Measurements from ENCODE around the gene KCNK1. TPM values are rescaled to one million over a fixed set of nuclear protein-coding genes. Genes with fewer than 3 reads are reported as not detected.
"Not testable (repeated sequence)": the region's sequence is repeated elsewhere in the genome, so short reads cannot be mapped to it uniquely, and the experiment has no call there.

KCNK1 gene
- total RNA-seq, 1 donor from 2014 or later = 25.2 TPM

GRCh38 chr1:233679591-233680373, 65.9 kb downstream of the KCNK1 start:
- Histone ChIP-seq H3K4me3 (no peak overlapping the region), H3K27me3 (ENCODE audit: low read depth) (no peaks in the 10 kb centered on the region), H3K27ac (replicated peaks) (no peak overlapping the region), H3K9me3 (replicated peaks) (peaks cover 5% of the 10 kb centered on the region), H3K4me1 (peaks cover 11% of the 10 kb centered on the region), H3K36me3 (no peaks in the 10 kb centered on the region)
- intact Hi-C loops (cut with micrococcal nuclease) = no loop called here
- no peak for DNase-seq
- no peak for TF ChIP-seq CTCF (IDR thresholded peaks at IDR 0.05; ENCODE audit: borderline replicate concordance)

GRCh38 chr1:233681285-233681684, 67.4 kb downstream of the KCNK1 start:
- no peak overlapping the region for H3K4me3 ChIP-seq
- no peak for TF ChIP-seq CTCF (IDR thresholded peaks at IDR 0.05; ENCODE audit: borderline replicate concordance)
- no peaks in the 10 kb centered on the region for H3K27me3 ChIP-seq (ENCODE audit: low read depth)
- no peaks in the 10 kb centered on the region for H3K36me3 ChIP-seq
- no peak overlapping the region for H3K27ac ChIP-seq (replicated peaks)
- H3K4me1 ChIP-seq = peaks cover 11% of the 10 kb centered on the region
- intact Hi-C loops (cut with micrococcal nuclease) = no loop called here
- H3K9me3 ChIP-seq (replicated peaks) = no peaks in the 10 kb centered on the region
- DNase-seq = no peak

- H3K9me3 ChIP-seq (replicated peaks); H3K27me3 ChIP-seq (ENCODE audit: low read depth); H3K4me1 ChIP-seq; H3K36me3 ChIP-seq; H3K4me3 ChIP-seq; H3K27ac ChIP-seq (replicated peaks); intact Hi-C loops (cut with micrococcal nuclease); DNase-seq: not testable (repeated sequence)
These were observed 72.7 kb downstream of the KCNK1 start for GRCh38 chr1:233686653-233687052.

- Histone ChIP-seq H3K4me3 (no peak overlapping the region), H3K36me3 (no peaks in the 10 kb centered on the region), H3K27me3 (ENCODE audit: low read depth) (no peaks in the 10 kb centered on the region), H3K27ac (replicated peaks) (no peak overlapping the region), H3K4me1 (peaks cover 16% of the 10 kb centered on the region), H3K9me3 (replicated peaks) (no peaks in the 10 kb centered on the region)
- intact Hi-C loops (cut with micrococcal nuclease) = no loop called here
- no peak for DNase-seq
- no peak for TF ChIP-seq CTCF (IDR thresholded peaks at IDR 0.05; ENCODE audit: borderline replicate concordance)
These were observed 75.3 kb downstream of the KCNK1 start for GRCh38 chr1:233689017-233689747.

GRCh38 chr1:233689748-233690254, 75.9 kb downstream of the KCNK1 start:
- intact Hi-C loops (cut with micrococcal nuclease) = no loop called here
- peaks cover 16% of the 10 kb centered on the region for H3K4me1 ChIP-seq
- no peak for DNase-seq
- H3K36me3 ChIP-seq = no peaks in the 10 kb centered on the region
- no peak for TF ChIP-seq CTCF (IDR thresholded peaks at IDR 0.05; ENCODE audit: borderline replicate concordance)
- no peak overlapping the region for H3K4me3 ChIP-seq
- no peak overlapping the region for H3K27ac ChIP-seq (replicated peaks)
- H3K27me3 ChIP-seq (ENCODE audit: low read depth) = no peaks in the 10 kb centered on the region
- H3K9me3 ChIP-seq (replicated peaks) = no peaks in the 10 kb centered on the region

- no peak for TF ChIP-seq CTCF (IDR thresholded peaks at IDR 0.05; ENCODE audit: borderline replicate concordance)
- Histone ChIP-seq H3K4me1 (peaks cover 16% of the 10 kb centered on the region), H3K27me3 (ENCODE audit: low read depth) (no peaks in the 10 kb centered on the region), H3K9me3 (replicated peaks) (peaks cover 17% of the 10 kb centered on the region), H3K27ac (replicated peaks) (peak overlapping the region; percentile 87), H3K36me3 (no peaks in the 10 kb centered on the region), H3K4me3 (peak overlapping the region; percentile 64)
- no peak for DNase-seq
- intact Hi-C loops (cut with micrococcal nuclease) = no loop called here
These were observed 82.0 kb downstream of the KCNK1 start for GRCh38 chr1:233695901-233696300.
